ENCODE data around the gene GPRC5B. TPM values are rescaled to one million over a fixed set of nuclear protein-coding genes. Genes with fewer than 3 reads are reported as not detected.

Gene GPRC5B
- total RNA-seq, 4 donors from 2014 or later = 10.8 to 44.8 (median 24.0) TPM

GRCh38 chr16:19883296-19883965, 1.2 kb downstream of the GPRC5B start:
- TF ChIP-seq, protein P1, sequence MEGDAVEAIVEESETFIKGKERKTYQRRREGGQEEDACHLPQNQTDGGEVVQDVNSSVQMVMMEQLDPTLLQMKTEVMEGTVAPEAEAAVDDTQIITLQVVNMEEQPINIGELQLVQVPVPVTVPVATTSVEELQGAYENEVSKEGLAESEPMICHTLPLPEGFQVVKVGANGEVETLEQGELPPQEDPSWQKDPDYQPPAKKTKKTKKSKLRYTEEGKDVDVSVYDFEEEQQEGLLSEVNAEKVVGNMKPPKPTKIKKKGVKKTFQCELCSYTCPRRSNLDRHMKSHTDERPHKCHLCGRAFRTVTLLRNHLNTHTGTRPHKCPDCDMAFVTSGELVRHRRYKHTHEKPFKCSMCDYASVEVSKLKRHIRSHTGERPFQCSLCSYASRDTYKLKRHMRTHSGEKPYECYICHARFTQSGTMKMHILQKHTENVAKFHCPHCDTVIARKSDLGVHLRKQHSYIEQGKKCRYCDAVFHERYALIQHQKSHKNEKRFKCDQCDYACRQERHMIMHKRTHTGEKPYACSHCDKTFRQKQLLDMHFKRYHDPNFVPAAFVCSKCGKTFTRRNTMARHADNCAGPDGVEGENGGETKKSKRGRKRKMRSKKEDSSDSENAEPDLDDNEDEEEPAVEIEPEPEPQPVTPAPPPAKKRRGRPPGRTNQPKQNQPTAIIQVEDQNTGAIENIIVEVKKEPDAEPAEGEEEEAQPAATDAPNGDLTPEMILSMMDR (IDR thresholded peaks at IDR 0.05; ENCODE audit: low read depth) = no peak

DNA sequence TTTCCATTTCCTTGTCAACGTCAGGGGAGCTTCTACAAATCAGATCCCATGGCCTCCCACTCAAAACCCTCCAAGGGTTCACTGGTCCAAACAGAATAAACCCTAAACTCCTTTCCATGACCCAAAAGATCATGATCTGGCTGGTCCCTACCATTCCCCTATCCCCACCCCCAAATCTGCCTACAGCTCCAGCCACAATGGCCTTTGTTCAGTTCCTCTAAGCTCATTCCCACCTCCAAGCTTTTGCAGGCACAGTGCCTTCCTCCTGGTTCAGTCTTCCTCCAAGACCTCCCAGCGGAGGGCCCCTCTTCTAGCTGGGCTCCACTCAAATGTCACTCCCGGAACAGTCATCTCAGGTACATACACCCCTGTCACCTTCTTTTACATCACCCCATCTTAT, 2.0 kb downstream of the GPRC5B start:
- TF ChIP-seq, protein P1 (IDR thresholded peaks at IDR 0.05; ENCODE audit: low read depth) = no peak

DNA sequence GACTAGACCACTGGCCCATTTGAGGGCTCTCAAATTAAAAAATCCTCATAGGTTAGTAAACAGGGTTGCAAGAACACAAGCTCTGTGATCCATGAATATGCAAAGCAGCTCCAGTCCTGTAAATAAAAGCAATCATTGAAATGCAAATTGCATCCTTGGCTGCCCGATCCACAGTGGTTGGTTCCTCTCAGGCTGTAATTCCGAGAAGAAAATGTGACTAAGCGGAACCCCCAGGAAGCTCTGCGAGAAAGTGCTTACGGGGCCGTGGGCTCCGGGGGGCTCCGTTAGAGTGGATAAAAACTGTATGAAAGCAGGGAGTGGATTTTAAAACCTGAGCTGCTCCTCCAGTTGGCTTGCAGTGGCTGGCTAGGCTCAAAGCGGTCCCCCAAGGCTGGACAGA, 2.5 kb downstream of the GPRC5B start:
- TF ChIP-seq, protein P1 (IDR thresholded peaks at IDR 0.05; ENCODE audit: low read depth) = no peak

DNA sequence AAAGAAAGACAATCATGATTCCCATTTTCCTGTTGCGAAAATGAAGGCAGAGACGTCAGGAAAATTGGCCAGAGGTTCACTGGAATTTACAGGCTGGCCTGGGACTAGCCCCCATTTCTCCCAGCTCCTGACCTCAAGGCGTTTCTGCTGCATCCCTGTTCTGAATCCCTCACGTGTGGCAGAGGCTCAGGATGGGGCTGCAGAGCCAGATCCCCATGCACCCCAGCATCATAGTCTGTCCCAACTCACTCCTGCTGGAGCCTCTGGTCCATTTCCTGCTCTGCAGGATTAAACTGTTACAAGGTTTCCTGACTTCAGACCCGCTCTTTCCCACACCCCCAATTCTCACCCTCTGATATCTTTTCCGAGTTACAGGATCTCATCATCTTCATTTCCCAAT, 2.9 kb downstream of the GPRC5B start:
- TF ChIP-seq, protein P1 (IDR thresholded peaks at IDR 0.05; ENCODE audit: low read depth) = no peak

DNA sequence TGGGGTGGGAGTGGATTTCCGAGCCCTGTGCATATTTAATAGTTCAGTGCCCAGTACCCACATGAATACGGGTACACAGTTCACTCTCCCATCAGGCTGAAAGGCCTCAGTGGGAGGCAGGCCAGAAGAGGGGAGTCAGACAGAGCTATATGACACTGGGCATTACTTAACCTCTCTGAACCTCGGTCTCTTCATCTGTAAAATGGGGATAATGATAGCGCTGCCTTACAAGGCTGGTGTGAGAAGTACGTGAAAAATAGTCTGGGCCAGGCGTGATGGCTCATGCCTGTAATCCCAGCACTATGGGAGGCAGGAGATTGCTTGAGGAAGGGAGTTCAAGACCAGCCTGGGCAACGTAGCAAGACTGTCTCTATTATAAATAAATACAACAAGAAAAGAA, 3.6 kb downstream of the GPRC5B start:
- TF ChIP-seq, protein P1 (IDR thresholded peaks at IDR 0.05; ENCODE audit: low read depth) = no peak

DNA sequence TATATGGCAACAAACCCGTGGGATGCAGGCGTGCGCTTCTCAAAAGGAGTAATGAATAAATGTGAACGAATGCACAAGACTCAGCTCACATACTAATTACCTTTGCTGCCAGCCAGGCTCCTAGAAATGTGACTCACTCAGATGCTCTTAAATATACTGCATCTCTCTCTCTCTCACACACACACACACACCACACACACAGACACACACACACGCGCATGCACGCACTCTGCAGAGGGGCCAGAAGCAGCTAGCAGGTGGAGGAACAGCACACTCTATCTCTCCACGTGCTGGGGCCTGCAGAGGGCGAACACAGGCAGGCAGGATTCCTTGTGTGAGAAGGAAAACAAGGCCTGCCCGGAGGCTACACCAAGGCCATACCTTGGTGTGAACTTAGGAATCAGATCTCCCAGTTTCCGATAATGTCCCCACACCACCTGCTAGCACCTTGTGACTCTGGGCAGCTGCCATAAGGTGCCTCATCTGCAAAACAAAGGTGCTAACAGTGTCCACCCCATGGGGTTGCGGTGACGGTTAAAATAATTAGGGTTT, 5.3 kb downstream of the GPRC5B start:
- TF ChIP-seq, protein P1 (IDR thresholded peaks at IDR 0.05; ENCODE audit: low read depth) = no peak

- TF ChIP-seq, protein P1 (IDR thresholded peaks at IDR 0.05; ENCODE audit: low read depth) = no peak
Measured at GRCh38 chr16:19878757-19879156, 5.9 kb downstream of the GPRC5B start.
